Measurements from ENCODE around the gene BIK. TPM values are rescaled to one million over a fixed set of nuclear protein-coding genes. Genes with fewer than 3 reads are reported as not detected.

Gene BIK
- total RNA-seq, 1 donor from 2014 or later, result 1.6 TPM

DNA sequence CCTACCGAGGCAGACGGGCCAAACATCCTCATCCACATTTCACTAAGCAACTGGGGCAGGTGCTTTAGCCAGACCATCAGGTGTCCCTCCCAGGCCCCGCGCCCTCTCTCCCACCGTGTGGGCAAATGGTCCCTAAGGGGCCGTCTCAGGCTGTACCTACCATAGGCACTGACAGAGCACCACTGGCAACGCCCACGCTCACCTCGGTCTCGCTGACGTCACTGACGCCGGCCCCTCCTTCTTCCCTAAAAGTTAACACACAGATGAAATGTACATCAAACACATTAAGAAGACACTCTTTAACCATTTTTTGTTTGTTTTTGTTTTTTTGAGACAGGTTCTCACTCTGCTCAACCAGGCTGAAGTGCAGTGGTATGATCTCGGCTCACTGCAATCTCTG lies 30.8 kb upstream of the BIK start:
- H3K36me3 ChIP-seq, result peaks cover 6% of the 10 kb centered on the region
- no peak overlapping the region for H3K4me3 ChIP-seq
- ATAC-seq (no peak), DNase-seq (no peak)
- intact Hi-C loops (cut with DNase I), result no loop called here
- H3K4me1 ChIP-seq, result no peaks in the 10 kb centered on the region
- TF ChIP-seq, protein P1, sequence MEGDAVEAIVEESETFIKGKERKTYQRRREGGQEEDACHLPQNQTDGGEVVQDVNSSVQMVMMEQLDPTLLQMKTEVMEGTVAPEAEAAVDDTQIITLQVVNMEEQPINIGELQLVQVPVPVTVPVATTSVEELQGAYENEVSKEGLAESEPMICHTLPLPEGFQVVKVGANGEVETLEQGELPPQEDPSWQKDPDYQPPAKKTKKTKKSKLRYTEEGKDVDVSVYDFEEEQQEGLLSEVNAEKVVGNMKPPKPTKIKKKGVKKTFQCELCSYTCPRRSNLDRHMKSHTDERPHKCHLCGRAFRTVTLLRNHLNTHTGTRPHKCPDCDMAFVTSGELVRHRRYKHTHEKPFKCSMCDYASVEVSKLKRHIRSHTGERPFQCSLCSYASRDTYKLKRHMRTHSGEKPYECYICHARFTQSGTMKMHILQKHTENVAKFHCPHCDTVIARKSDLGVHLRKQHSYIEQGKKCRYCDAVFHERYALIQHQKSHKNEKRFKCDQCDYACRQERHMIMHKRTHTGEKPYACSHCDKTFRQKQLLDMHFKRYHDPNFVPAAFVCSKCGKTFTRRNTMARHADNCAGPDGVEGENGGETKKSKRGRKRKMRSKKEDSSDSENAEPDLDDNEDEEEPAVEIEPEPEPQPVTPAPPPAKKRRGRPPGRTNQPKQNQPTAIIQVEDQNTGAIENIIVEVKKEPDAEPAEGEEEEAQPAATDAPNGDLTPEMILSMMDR (IDR thresholded peaks at IDR 0.05), result no peak
- H3K27me3 ChIP-seq (ENCODE audit: low read depth), result no peaks in the 10 kb centered on the region
- H3K9me3 ChIP-seq, result no peaks in the 10 kb centered on the region
- H3K27ac ChIP-seq, result no peak overlapping the region

DNA sequence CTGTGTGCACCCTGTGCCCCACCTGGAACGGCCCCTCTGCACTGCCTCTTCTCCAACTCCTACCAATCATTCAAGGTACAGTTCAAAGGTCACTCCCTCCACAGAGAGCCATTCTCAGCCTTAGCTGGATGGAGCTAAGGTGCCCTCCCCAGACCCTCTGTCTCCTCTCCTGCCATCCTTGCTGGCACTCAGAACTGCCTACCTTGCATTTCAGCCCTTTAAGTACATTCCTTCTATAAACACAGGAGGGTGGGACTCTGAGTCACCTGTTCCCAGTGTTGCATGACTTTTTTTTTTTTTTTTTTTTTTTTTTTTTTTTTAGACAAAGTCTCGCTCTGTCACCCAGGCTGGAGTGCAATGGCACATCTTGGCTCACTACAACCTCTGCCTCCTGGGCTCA lies 29.9 kb upstream of the BIK start:
- H3K36me3 ChIP-seq, result no peaks in the 10 kb centered on the region
- H3K27ac ChIP-seq, result no peak overlapping the region
- intact Hi-C loops (cut with DNase I), result no loop called here
- H3K4me1 ChIP-seq, result no peaks in the 10 kb centered on the region
- ATAC-seq (peak; percentile 52 to 57), DNase-seq (no peak)
- H3K27me3 ChIP-seq (ENCODE audit: low read depth), result no peaks in the 10 kb centered on the region
- H3K4me3 ChIP-seq, result no peak overlapping the region
- no peaks in the 10 kb centered on the region for H3K9me3 ChIP-seq
- TF ChIP-seq, protein P1 (IDR thresholded peaks at IDR 0.05), result no peak

- intact Hi-C loops (cut with DNase I), result no loop called here
These were observed 28.6 kb upstream of the BIK start for GRCh38 chr22:43081968-43082367.

DNA sequence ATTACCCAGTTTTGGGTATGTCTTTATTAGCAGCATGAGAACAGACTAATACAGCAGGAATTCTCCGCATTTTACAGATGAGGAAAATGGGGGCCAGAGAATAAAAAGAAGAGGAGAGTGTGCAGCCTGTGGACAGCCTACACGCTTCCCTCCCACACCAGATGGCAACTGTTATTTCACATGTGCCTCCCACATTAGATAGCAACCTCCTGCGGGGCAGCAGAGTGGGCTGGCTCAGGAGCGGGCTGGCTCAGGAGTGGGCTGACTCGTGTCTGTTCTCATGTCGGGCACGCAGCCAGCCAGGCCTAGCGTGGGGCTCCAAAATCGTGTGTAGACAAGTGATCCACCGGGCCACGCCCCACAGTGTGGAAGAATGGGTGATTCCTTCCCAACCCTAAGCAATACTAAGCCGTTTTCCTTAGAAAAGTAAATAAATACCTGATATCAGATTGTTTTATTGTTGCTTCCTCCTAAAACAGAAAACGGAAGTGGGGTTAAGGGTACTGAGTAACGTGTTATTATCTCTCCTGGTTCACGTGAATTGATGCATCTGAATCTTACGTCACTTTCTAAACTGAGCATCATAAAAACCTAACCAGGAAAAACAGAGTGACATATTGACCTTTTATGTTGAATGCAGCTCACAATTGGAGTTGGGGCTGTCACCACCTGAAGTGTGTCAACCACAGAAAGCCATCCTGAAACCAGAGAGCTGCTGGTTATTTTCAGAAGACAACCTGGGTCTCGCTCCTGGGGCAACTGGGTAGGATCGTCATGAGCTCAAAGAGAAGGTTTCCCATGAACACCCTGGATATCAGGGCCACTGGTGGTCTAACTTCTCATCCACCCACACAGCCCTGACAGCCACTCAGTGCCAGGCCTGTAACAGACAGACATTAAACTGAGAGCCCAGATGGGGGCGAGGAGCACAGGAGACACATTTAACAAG lies 24.6 kb upstream of the BIK start:
- ATAC-seq, result no peak
- Histone ChIP-seq H3K4me3 (no peak overlapping the region), H3K27ac (no peak overlapping the region), H3K4me1 (peaks cover 9% of the 10 kb centered on the region), H3K9me3 (no peaks in the 10 kb centered on the region), H3K36me3 (no peaks in the 10 kb centered on the region), H3K27me3 (ENCODE audit: low read depth) (no peaks in the 10 kb centered on the region)
- TF ChIP-seq, protein P1 (IDR thresholded peaks at IDR 0.05), result no peak
- intact Hi-C loops (cut with DNase I), result no loop called here
- no peak for DNase-seq

More at GRCh38 chr22:43081968-43082367, 28.6 kb upstream of the BIK start:
- no peak for DNase-seq
- no peak for ATAC-seq
- no peaks in the 10 kb centered on the region for H3K4me1 ChIP-seq
- no peak overlapping the region for H3K27ac ChIP-seq
- TF ChIP-seq, protein P1 (IDR thresholded peaks at IDR 0.05), result no peak
- H3K36me3 ChIP-seq, result no peaks in the 10 kb centered on the region
- H3K27me3 ChIP-seq (ENCODE audit: low read depth), result no peaks in the 10 kb centered on the region
- no peaks in the 10 kb centered on the region for H3K9me3 ChIP-seq
- no peak overlapping the region for H3K4me3 ChIP-seq

DNA sequence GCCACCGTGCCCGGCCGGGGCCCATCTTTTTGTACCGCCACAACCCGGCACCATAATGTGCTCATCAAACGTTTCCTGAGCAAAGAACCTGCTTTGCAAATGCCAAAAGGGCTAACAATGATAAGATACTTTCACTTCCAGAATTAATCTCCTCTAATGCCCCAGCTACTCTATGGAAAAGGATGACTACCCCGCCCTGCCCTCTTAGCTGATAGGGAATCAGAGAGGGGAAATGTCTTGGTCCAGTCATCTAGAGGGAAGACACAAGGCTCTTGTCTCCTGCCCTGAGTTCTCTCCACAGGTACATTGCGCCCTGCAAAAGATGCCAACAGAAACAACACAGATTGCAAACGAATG lies 21.9 kb upstream of the BIK start:
- no peaks in the 10 kb centered on the region for H3K9me3 ChIP-seq
- peak overlapping the region; percentile 70 for H3K27ac ChIP-seq
- ATAC-seq (no peak), DNase-seq (no peak)
- no peaks in the 10 kb centered on the region for H3K27me3 ChIP-seq (ENCODE audit: low read depth)
- H3K4me3 ChIP-seq, result peak overlapping the region; percentile 80
- peaks cover 9% of the 10 kb centered on the region for H3K4me1 ChIP-seq
- TF ChIP-seq, protein P1 (IDR thresholded peaks at IDR 0.05), result no peak
- intact Hi-C loops (cut with DNase I), result no loop called here
- H3K36me3 ChIP-seq, result no peaks in the 10 kb centered on the region
